SK-N-SH treated with all-trans-retinoic acid at 6 μM for 48 hours (cell line): ENCODE results near the gene TRPV5.

Experiments
- ARNTL ChIP-seq: fragments of 450-650 bp; formaldehyde crosslinking; IDR thresholded peaks from 2 replicates; pipeline ENCODE4 v1.5.0; 2020; ENCODE audit warnings: low read depth, mild to moderate bottlenecking, moderate library complexity, borderline replicate concordance
- BACH2 ChIP-seq: fragments of 250-450 bp; sonication (Bioruptor Pico); IDR thresholded peaks from 2 replicates; pipeline ENCODE4 v1.9.0; 2021; ENCODE audit warnings: mild to moderate bottlenecking, borderline replicate concordance
- RARB ChIP-seq: fragments of 250-450 bp; sonication (Bioruptor Pico); IDR thresholded peaks from 2 replicates; pipeline ENCODE4 v1.8.0; 2021; ENCODE audit warnings: mild to moderate bottlenecking, moderate library complexity
- TCF4 ChIP-seq: fragments of 250-450 bp; sonication (Bioruptor Pico); IDR thresholded peaks from 2 replicates; pipeline ENCODE4 v1.8.0; 2021; ENCODE audit warnings: mild to moderate bottlenecking, moderate library complexity, borderline replicate concordance
- ZC3H10 ChIP-seq: fragments of 250-450 bp; sonication (Bioruptor Pico); IDR thresholded peaks from 2 replicates; pipeline ENCODE4 v1.5.1; 2021; ENCODE audit warnings: mild to moderate bottlenecking, moderate library complexity
- ZFP3 ChIP-seq: fragments of 250-450 bp; sonication (Bioruptor Pico); IDR thresholded peaks from 2 replicates; pipeline ENCODE4 v1.5.0; 2020; ENCODE audit warnings: mild to moderate bottlenecking, moderate library complexity
- ZFP30 ChIP-seq: fragments of 450-650 bp; formaldehyde crosslinking; IDR thresholded peaks from 2 replicates; pipeline ENCODE4 v1.5.0; 2022; ENCODE audit warnings: mild to moderate bottlenecking, moderate library complexity
- ZNF565 ChIP-seq: fragments of 450-650 bp; formaldehyde crosslinking; conservative IDR thresholded peaks from 2 replicates; pipeline ENCODE4 v1.5.0; 2020; ENCODE audit warnings: low read depth, mild to moderate bottlenecking, moderate library complexity
- ZNF8 ChIP-seq: fragments of 450-650 bp; formaldehyde crosslinking; IDR thresholded peaks from 2 replicates; pipeline ENCODE4 v1.5.0; 2020; ENCODE audit warnings: mild to moderate bottlenecking, moderate library complexity
- TF ChIP-seq, protein P1 (sequence below): fragments of 250-450 bp; sonication (Bioruptor Pico); IDR thresholded peaks from 2 replicates; pipeline ENCODE4 v1.5.1; 2020; ENCODE audit warnings: low read depth, mild to moderate bottlenecking, moderate library complexity
- TF ChIP-seq, protein P2 (sequence below): fragments of 250-450 bp; sonication (Bioruptor Pico); IDR thresholded peaks from 2 replicates; pipeline ENCODE4 v1.8.0; 2020; ENCODE audit warnings: mild to moderate bottlenecking, moderate library complexity, borderline replicate concordance

DNA sequence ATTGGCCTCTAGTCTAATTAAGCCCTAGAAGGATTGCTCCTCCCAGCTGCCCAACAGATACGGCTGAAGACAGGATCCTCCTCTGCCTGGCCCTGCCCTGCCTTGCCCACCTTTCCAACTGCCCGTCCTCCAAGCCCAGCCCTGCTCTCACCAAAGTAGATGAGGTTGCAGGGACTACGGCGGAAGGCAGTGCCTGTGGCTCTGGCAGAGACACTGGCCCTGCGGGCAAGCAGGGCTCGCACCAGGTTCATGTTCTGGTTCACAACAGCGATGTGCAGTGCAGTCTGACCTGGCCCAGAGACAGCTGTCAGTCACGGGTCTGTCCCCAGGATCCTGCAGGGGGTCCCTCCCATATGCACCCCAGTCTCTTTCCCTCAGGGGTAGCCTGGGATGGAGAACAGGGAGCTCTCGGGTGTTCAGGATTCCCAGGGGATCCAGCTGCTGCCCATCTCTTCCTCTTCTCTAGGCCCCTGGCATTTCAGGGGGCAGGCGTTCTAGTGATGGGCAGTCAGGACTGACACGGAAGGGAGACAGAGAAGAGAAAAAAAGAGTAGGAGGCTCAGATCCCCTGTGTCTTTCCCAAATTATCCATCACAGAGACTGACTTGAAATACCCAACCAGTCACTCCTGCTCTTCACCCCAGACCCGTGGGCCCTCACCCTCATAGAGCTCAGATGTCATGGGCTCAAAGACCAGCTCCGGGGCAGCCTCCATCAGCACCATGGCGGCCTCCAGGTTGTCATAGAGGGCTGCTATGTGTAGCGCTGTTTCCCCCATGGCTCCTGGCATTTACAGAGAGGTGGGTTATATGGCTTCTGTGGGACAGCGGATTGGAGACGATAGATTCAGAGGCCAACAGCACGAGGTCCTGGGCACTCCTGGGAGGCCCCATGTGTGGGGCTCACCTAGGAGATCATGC lies 56.3 kb downstream of the TRPV5 start:
- no peak for TF ChIP-seq ZNF8 (CRISPR knock-in tag)
- no peak for TF ChIP-seq ZNF565 (CRISPR knock-in tag)
- TF ChIP-seq, protein P1, sequence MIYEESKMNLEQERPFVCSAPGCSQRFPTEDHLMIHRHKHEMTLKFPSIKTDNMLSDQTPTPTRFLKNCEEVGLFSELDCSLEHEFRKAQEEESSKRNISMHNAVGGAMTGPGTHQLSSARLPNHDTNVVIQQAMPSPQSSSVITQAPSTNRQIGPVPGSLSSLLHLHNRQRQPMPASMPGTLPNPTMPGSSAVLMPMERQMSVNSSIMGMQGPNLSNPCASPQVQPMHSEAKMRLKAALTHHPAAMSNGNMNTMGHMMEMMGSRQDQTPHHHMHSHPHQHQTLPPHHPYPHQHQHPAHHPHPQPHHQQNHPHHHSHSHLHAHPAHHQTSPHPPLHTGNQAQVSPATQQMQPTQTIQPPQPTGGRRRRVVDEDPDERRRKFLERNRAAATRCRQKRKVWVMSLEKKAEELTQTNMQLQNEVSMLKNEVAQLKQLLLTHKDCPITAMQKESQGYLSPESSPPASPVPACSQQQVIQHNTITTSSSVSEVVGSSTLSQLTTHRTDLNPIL (CRISPR knock-in tag): no peak
- TF ChIP-seq TCF4 (CRISPR knock-in tag): no peak
- TF ChIP-seq ZFP30: no peak
- TF ChIP-seq RARB (CRISPR knock-in tag): no peak
- TF ChIP-seq ZC3H10 (CRISPR knock-in tag): no peak
- TF ChIP-seq, protein P2, sequence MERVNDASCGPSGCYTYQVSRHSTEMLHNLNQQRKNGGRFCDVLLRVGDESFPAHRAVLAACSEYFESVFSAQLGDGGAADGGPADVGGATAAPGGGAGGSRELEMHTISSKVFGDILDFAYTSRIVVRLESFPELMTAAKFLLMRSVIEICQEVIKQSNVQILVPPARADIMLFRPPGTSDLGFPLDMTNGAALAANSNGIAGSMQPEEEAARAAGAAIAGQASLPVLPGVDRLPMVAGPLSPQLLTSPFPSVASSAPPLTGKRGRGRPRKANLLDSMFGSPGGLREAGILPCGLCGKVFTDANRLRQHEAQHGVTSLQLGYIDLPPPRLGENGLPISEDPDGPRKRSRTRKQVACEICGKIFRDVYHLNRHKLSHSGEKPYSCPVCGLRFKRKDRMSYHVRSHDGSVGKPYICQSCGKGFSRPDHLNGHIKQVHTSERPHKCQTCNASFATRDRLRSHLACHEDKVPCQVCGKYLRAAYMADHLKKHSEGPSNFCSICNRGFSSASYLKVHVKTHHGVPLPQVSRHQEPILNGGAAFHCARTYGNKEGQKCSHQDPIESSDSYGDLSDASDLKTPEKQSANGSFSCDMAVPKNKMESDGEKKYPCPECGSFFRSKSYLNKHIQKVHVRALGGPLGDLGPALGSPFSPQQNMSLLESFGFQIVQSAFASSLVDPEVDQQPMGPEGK (CRISPR knock-in tag): no peak
- TF ChIP-seq BACH2: no peak
- TF ChIP-seq ARNTL (CRISPR knock-in tag): no peak
- TF ChIP-seq ZFP3 (CRISPR knock-in tag): no peak
